ENCODE measurements around the gene SLC27A5. TPM values are rescaled to one million over a fixed set of nuclear protein-coding genes. Genes with fewer than 3 reads are reported as not detected.
"Not testable (repeated sequence)": the region's sequence is repeated elsewhere in the genome, so short reads cannot be mapped to it uniquely, and the experiment has no call there.

Gene SLC27A5
- total RNA-seq, 2 donors from 2014 or later = 7.1 to 8.5 TPM

GRCh38 chr19:58471736-58472135 is 40.1 kb downstream of the SLC27A5 start:
- Histone ChIP-seq H3K27me3 (replicated peaks; ENCODE audit: insufficient read depth) (no peaks in the 10 kb centered on the region), H3K36me3 (peaks cover 26% of the 10 kb centered on the region), H3K9me3 (no peaks in the 10 kb centered on the region), H3K4me3 (no peak overlapping the region), H3K27ac (no peak overlapping the region), H3K4me1 (ENCODE audit: control insufficient read depth in 1 of 2, low read depth in 2 of 2) (peaks cover 9 to 27% of the 10 kb centered on the region in 2 donors)
- ATAC-seq (ENCODE audit: insufficient number of reproducible peaks, low FRiP score, low read depth) = no peak
- no peak for DNase-seq (ENCODE audit: low spot score)
- TF ChIP-seq, protein P1, sequence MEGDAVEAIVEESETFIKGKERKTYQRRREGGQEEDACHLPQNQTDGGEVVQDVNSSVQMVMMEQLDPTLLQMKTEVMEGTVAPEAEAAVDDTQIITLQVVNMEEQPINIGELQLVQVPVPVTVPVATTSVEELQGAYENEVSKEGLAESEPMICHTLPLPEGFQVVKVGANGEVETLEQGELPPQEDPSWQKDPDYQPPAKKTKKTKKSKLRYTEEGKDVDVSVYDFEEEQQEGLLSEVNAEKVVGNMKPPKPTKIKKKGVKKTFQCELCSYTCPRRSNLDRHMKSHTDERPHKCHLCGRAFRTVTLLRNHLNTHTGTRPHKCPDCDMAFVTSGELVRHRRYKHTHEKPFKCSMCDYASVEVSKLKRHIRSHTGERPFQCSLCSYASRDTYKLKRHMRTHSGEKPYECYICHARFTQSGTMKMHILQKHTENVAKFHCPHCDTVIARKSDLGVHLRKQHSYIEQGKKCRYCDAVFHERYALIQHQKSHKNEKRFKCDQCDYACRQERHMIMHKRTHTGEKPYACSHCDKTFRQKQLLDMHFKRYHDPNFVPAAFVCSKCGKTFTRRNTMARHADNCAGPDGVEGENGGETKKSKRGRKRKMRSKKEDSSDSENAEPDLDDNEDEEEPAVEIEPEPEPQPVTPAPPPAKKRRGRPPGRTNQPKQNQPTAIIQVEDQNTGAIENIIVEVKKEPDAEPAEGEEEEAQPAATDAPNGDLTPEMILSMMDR (IDR thresholded peaks at IDR 0.05) = no peak

GRCh38 chr19:58470837-58471543 is 40.8 kb downstream of the SLC27A5 start:
- H3K4me3 ChIP-seq, H3K9me3 ChIP-seq, H3K27ac ChIP-seq: not testable (repeated sequence)

GRCh38 chr19:58469241-58470013 is 42.4 kb downstream of the SLC27A5 start:
- H3K27ac ChIP-seq = no peak overlapping the region
- ATAC-seq (ENCODE audit: insufficient number of reproducible peaks, low FRiP score, low read depth) = no peak

More at GRCh38 chr19:58470837-58471543, 40.8 kb downstream of the SLC27A5 start:
- DNase-seq (ENCODE audit: low spot score); ATAC-seq (ENCODE audit: insufficient number of reproducible peaks, low FRiP score, low read depth); H3K27me3 ChIP-seq (replicated peaks; ENCODE audit: insufficient read depth): not testable (repeated sequence)
- Histone ChIP-seq H3K4me1 (ENCODE audit: control insufficient read depth in 1 of 2, low read depth in 2 of 2) (peaks cover 11 to 29% of the 10 kb centered on the region in 2 donors), H3K36me3 (peaks cover 26% of the 10 kb centered on the region)

GRCh38 chr19:58468216-58468839 is 43.5 kb downstream of the SLC27A5 start:
- TF ChIP-seq, protein P1 (IDR thresholded peaks at IDR 0.05) = no peak
- ATAC-seq (ENCODE audit: insufficient number of reproducible peaks, low FRiP score, low read depth) (no peak), DNase-seq (ENCODE audit: low spot score) (no peak)
- Histone ChIP-seq H3K27me3 (replicated peaks; ENCODE audit: insufficient read depth) (no peaks in the 10 kb centered on the region), H3K27ac (no peak overlapping the region), H3K4me1 (ENCODE audit: control insufficient read depth in 1 of 2, low read depth in 2 of 2) (peaks cover 11 to 21% of the 10 kb centered on the region in 2 donors), H3K36me3 (peaks cover 26% of the 10 kb centered on the region), H3K9me3 (no peaks in the 10 kb centered on the region), H3K4me3 (peak overlapping the region; percentile 100)

More at GRCh38 chr19:58469241-58470013, 42.4 kb downstream of the SLC27A5 start:
- H3K36me3 ChIP-seq = peaks cover 26% of the 10 kb centered on the region
- TF ChIP-seq, protein P1 (IDR thresholded peaks at IDR 0.05) = no peak
- no peak overlapping the region for H3K4me3 ChIP-seq
- DNase-seq (ENCODE audit: low spot score) = no peak
- H3K4me1 ChIP-seq (ENCODE audit: control insufficient read depth in 1 of 2, low read depth in 2 of 2) = peaks cover 11 to 21% of the 10 kb centered on the region in 2 donors
- H3K27me3 ChIP-seq (replicated peaks; ENCODE audit: insufficient read depth) = no peaks in the 10 kb centered on the region
- H3K9me3 ChIP-seq = no peaks in the 10 kb centered on the region

- Histone ChIP-seq H3K4me3 (peak within 1 kb of the TSS; percentile 100), H3K27ac (peak within 1 kb of the TSS; percentile 52 to 80), H3K36me3 (peaks cover 17% of the 10 kb centered on the region), H3K9me3 (no peaks in the 10 kb centered on the region), H3K27me3 (replicated peaks; ENCODE audit: insufficient read depth) (no peaks in the 10 kb centered on the region), H3K4me1 (ENCODE audit: control insufficient read depth in 1 of 2, low read depth in 2 of 2) (peaks cover 11 to 21% of the 10 kb centered on the region in 2 donors)
- ATAC-seq (ENCODE audit: insufficient number of reproducible peaks, low FRiP score, low read depth) = peak; percentile 92
- DNase-seq (ENCODE audit: low spot score) = peak; percentile 94
- TF ChIP-seq, protein P1 (IDR thresholded peaks at IDR 0.05) = no peak
Measured at GRCh38 chr19:58466760-58467589, 44.8 kb downstream of the SLC27A5 start, which contains the start of gene ZNF324. ZNF324 (plus strand) TSS chr19:58467080; CDS start chr19:58469186, 2,106 bp downstream.

All from thoracic aorta (tissue), 2 donors.